Calu3 (cell line): Measurements from ENCODE around the gene IMMP2L. TPM values are rescaled to one million over a fixed set of nuclear protein-coding genes. Genes with fewer than 3 reads are reported as not detected.

Experiments
- BruUV-seq: library from RNA; stranded (reverse); fragments of 400-500 nt; replicated peaks from 2 replicates; lab custom pipeline; 2021; lab: Mats Ljungman, UMichigan
- CTCF ChIA-PET: fragments of 300-600 bp; sonication (Branson Sonifier 250); formaldehyde crosslinking; loops from one replicate; lab custom pipeline; 2022; ENCODE audit warnings: antibody characterized with exemption; lab: Charles Lee
- DNase-seq: peaks from one replicate; pipeline ENCODE4 v3.0.0; 2022
- H3K27ac Mint-ChIP-seq: one replicate; pipeline ENCODE4 v1.8.0; 2022; ENCODE audit warnings: mixed read lengths; ENCODE audit not compliant: unreplicated experiment
- H3K27me3 Mint-ChIP-seq: one replicate; pipeline ENCODE4 v1.8.0; 2022; ENCODE audit warnings: mixed read lengths; ENCODE audit not compliant: unreplicated experiment
- H3K36me3 Mint-ChIP-seq: one replicate; pipeline ENCODE4 v1.8.0; 2022; ENCODE audit warnings: mild to moderate bottlenecking, moderate library complexity, mixed read lengths; ENCODE audit not compliant: insufficient read depth, unreplicated experiment
- H3K4me1 Mint-ChIP-seq: one replicate; pipeline ENCODE4 v1.8.0; 2022; ENCODE audit warnings: mild to moderate bottlenecking, low read depth, mixed read lengths; ENCODE audit not compliant: unreplicated experiment
- H3K4me3 Mint-ChIP-seq: one replicate; pipeline ENCODE4 v1.8.0; 2022; ENCODE audit warnings: mild to moderate bottlenecking, low read depth, moderate library complexity, mixed read lengths; ENCODE audit not compliant: unreplicated experiment
- H3K9me3 Mint-ChIP-seq: one replicate; pipeline ENCODE4 v1.8.0; 2022; ENCODE audit warnings: low read depth, mixed read lengths; ENCODE audit not compliant: unreplicated experiment
- CTCF ChIP-seq: fragments of 200-600 bp; IDR thresholded peaks from one replicate; pipeline ENCODE4 v1.8.0; 2022; ENCODE audit warnings: antibody characterized with exemption; ENCODE audit not compliant: unreplicated experiment
- intact Hi-C: fragments of 100-400 bp; cut with micrococcal nuclease; formaldehyde crosslinking; loops from one replicate; pipeline ENCODE4 v1.10.0; 2022; ENCODE audit not compliant: unreplicated experiment
- total RNA-seq: library from RNA; stranded (reverse); gene quantifications from 2 replicates; pipeline ENCODE4 v1.2.3, GENCODE V29; 2022

IMMP2L gene
- total RNA-seq, 1 experiment from 2014 or later: 28.6 TPM

GRCh38 chr7:111175908-111176441, 386.3 kb downstream of the IMMP2L start:
- H3K9me3 Mint-ChIP-seq: no peaks in the 10 kb centered on the region
- no peak overlapping the region for H3K4me3 Mint-ChIP-seq
- no peaks in the 10 kb centered on the region for H3K4me1 Mint-ChIP-seq
- intact Hi-C loops: no loop called here
- no peak for TF ChIP-seq CTCF
- BruUV-seq: no TSS peak
- no peaks in the 10 kb centered on the region for H3K36me3 Mint-ChIP-seq
- no peaks in the 10 kb centered on the region for H3K27me3 Mint-ChIP-seq
- DNase-seq: no peak
- CTCF ChIA-PET: no interaction called here
- H3K27ac Mint-ChIP-seq: no peak overlapping the region

- H3K4me3 Mint-ChIP-seq: no peak overlapping the region
- BruUV-seq: no TSS peak
- no peak for DNase-seq
- H3K4me1 Mint-ChIP-seq: no peaks in the 10 kb centered on the region
- no peak for TF ChIP-seq CTCF
- H3K9me3 Mint-ChIP-seq: no peaks in the 10 kb centered on the region
- no peaks in the 10 kb centered on the region for H3K36me3 Mint-ChIP-seq
- CTCF ChIA-PET: no interaction called here
- H3K27me3 Mint-ChIP-seq: no peaks in the 10 kb centered on the region
- H3K27ac Mint-ChIP-seq: no peak overlapping the region
- intact Hi-C loops: no loop called here
Observed at GRCh38 chr7:111174510-111174909, 387.8 kb downstream of the IMMP2L start.

- H3K4me1 Mint-ChIP-seq: no peaks in the 10 kb centered on the region
- no peak overlapping the region for H3K4me3 Mint-ChIP-seq
- no TSS peak for BruUV-seq
- intact Hi-C loops: no loop called here
- no peak for DNase-seq
- H3K36me3 Mint-ChIP-seq: no peaks in the 10 kb centered on the region
- no peak overlapping the region for H3K27ac Mint-ChIP-seq
- TF ChIP-seq CTCF: no peak
- no peaks in the 10 kb centered on the region for H3K9me3 Mint-ChIP-seq
- no peaks in the 10 kb centered on the region for H3K27me3 Mint-ChIP-seq
- CTCF ChIA-PET: no interaction called here
Observed at GRCh38 chr7:111173990-111174389, 388.3 kb downstream of the IMMP2L start.

GRCh38 chr7:111173528-111173927, 388.8 kb downstream of the IMMP2L start:
- Mint-ChIP-seq H3K27me3 (no peaks in the 10 kb centered on the region), H3K4me3 (no peak overlapping the region), H3K27ac (no peak overlapping the region), H3K4me1 (no peaks in the 10 kb centered on the region), H3K9me3 (no peaks in the 10 kb centered on the region), H3K36me3 (no peaks in the 10 kb centered on the region)
- BruUV-seq: no TSS peak
- intact Hi-C loops: no loop called here
- CTCF ChIA-PET: no interaction called here
- no peak for DNase-seq
- TF ChIP-seq CTCF: no peak
